K562 (cell line): ENCODE results near the gene SCAANT1. TPM values are rescaled to one million over a fixed set of nuclear protein-coding genes. Genes with fewer than 3 reads are reported as not detected.
A peak's percentile ranks its signal among the peaks of the same experiment; 100 is the strongest.

ENCODE experiments used
- FOXJ2 ChIP-seq: fragments of 200-800 bp; sonication (Bioruptor generic); IDR thresholded peaks from 2 replicates; pipeline ENCODE4 v1.6.1; 2016; ENCODE audit warnings: missing genetic modification characterization, missing compliant biosample characterization
- GATA2 ChIP-seq: sonication (generic); formaldehyde crosslinking; IDR thresholded peaks from 2 replicates; pipeline ENCODE4 v1.4.0; 2020; ENCODE audit warnings: mild to moderate bottlenecking, missing genetic modification reagents
- HDAC1 ChIP-seq, 2 experiments: fragments of 450-650 bp; IDR thresholded peaks; 2 replicates each; pipeline ENCODE4 v1.6.1; 2016 to 2017; ENCODE audit warnings: inconsistent platforms in 1 of 2, mild to moderate bottlenecking in 1 of 2, moderate library complexity in 1 of 2
- HNRNPLL ChIP-seq: fragments of 200-400 bp; formaldehyde crosslinking; IDR thresholded peaks from 2 replicates; pipeline ENCODE4 v1.6.1; 2017; ENCODE audit warnings: low read length, low read depth, mild to moderate bottlenecking; ENCODE audit not compliant: poor library complexity, severe bottlenecking
- JUND ChIP-seq, 2 experiments: IDR thresholded peaks; 2 replicates in 1 of 2; 3 replicates in 1 of 2; pipeline ENCODE4 v1.6.1; 2011; ENCODE audit warnings: borderline replicate concordance in 2 of 2, low read depth in 2 of 2, low read length in 2 of 2, improper control_type of control experiment in 1 of 2, missing biosample characterization in 1 of 2, missing genetic modification characterization in 1 of 2, missing genetic modification reagents in 1 of 2
- L3MBTL2 ChIP-seq: fragments of 450-650 bp; IDR thresholded peaks from 2 replicates; pipeline ENCODE4 v1.6.1; 2016; ENCODE audit warnings: mild to moderate bottlenecking, moderate library complexity
- MBD2 ChIP-seq: sonication (generic); IDR thresholded peaks from 2 replicates; pipeline ENCODE4 v1.6.1; 2016; ENCODE audit warnings: low read depth, borderline replicate concordance
- MYC ChIP-seq, 2 experiments: fragments of 250-450 bp in 1 of 2; sonication (Bioruptor Pico) in 1 of 2; IDR thresholded peaks; 2 replicates each; pipeline versions ENCODE4 v1.5.1 to v1.6.1; 2012 to 2021; ENCODE audit warnings: low read depth in 2 of 2, borderline replicate concordance in 1 of 2, improper control_type of control experiment in 1 of 2, low read length in 1 of 2, mild to moderate bottlenecking in 1 of 2, moderate library complexity in 1 of 2
- NFRKB ChIP-seq: fragments of 450-650 bp; IDR thresholded peaks from 2 replicates; pipeline ENCODE4 v1.6.1; 2016; ENCODE audit warnings: low read depth
- NRF1 ChIP-seq, 2 experiments: fragments of 450-650 bp; IDR thresholded peaks in 1 of 2; conservative IDR thresholded peaks in 1 of 2; 2 replicates each; pipeline ENCODE4 v1.6.1; 2014; ENCODE audit warnings: mild to moderate bottlenecking in 2 of 2
- RAD51 ChIP-seq: fragments of 450-650 bp; IDR thresholded peaks from 2 replicates; pipeline ENCODE4 v1.7.1; 2016; ENCODE audit warnings: low read depth, mild to moderate bottlenecking, borderline replicate concordance
- TRIM28 ChIP-seq: fragments of 450-650 bp; IDR thresholded peaks from 2 replicates; pipeline ENCODE4 v1.6.1; 2017
- ZNF239 ChIP-seq: fragments of 250-450 bp; sonication (Bioruptor Pico); IDR thresholded peaks from 2 replicates; pipeline ENCODE4 v1.4.0; 2020; ENCODE audit warnings: mild to moderate bottlenecking
- ZNF316 ChIP-seq: fragments of 450-650 bp; IDR thresholded peaks from 2 replicates; pipeline ENCODE4 v1.6.1; 2016
- polyA plus RNA-seq, 8 experiments: library from polyadenylated mRNA; depleted of rRNA in 4 of 8; stranded (reverse) in 5 of 8; unstranded in 3 of 8; fragments of >200 nt; fragmentation: Nextera tagmentation in 2 of 8; fragmentation: Illumina TruSeq in 1 of 8; extraction: Ambion mirVana in 2 of 8; extraction: Trizol in 1 of 8; gene quantifications; 2 replicates each; pipeline versions ENCODE4 v1.2.1 to v1.2.3, GENCODE V29; 2011 to 2014; ENCODE audit warnings: inconsistent platforms in 1 of 8, missing spikeins in 1 of 8
- total RNA-seq, 7 experiments: library from RNA; depleted of rRNA in 6 of 7; stranded (reverse); fragments of >200 nt in 6 of 7; fragmentation: Illumina TruSeq in 2 of 7; extraction: Trizol in 2 of 7; gene quantifications; 2 replicates each; pipeline versions ENCODE4 v1.2.1 to v1.2.3, GENCODE V29; 2011 to 2021; ENCODE audit warnings: low replicate concordance in 1 of 7

Gene SCAANT1
- total and polyA plus RNA-seq, 9 of the 15 experiments (the other 6 are each of a cell fraction or from before 2014, with no cell fraction given): not detected

DNA sequence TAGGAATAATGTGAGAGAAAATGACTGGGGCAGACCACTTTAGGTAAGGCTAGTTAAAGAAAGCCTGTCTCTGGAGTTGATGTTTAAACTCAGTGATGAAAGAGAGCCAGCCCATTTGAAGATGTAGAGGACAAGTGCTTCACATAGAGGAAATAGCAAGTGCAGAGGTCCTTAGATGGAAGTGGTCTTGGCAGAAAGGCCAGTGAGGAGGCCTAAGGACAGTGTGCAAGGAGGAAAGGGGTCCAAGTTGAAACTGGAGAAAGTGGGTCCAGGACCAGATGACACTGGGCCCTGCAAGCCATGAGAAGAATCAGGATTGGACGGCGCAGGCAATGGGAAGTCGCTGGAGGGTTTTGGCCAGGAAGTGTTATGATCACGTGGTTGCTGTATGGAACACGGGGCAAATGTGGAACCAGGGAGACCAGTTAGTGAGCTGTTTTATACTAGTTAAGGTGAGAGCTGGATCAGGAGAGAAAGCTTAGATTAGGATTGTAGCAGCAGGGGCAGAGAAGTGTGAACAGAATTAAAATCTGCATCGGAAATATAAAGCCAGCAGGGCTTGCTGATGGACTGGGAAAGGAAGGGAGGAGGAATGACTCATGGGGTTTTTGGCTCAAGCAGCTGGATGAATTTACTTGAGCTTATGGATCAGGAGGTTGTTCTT, 48.0 kb upstream of the SCAANT1 start (continued):
- peak in 1 of 2 experiments; percentile 54; a peak in 1 of 4 replicates for TF ChIP-seq HDAC1 (IDR thresholded peaks at IDR 0.05)
- peak; percentile 26; the same call in 1 of the 2 replicates for TF ChIP-seq MYC (IDR thresholded peaks at IDR 0.05; ENCODE audit: low read depth, low read length)
- TF ChIP-seq MYC (CRISPR knock-in tag; IDR thresholded peaks at IDR 0.05; ENCODE audit: borderline replicate concordance, low read depth): no peak
- peak; percentile 25; the same call in 1 of the 2 replicates for TF ChIP-seq JUND (IDR thresholded peaks at IDR 0.05; ENCODE audit: borderline replicate concordance, low read depth, low read length)
- peak; percentile 24; the same call in 1 of the 3 replicates for TF ChIP-seq JUND (tag; IDR thresholded peaks at IDR 0.05; ENCODE audit: borderline replicate concordance, low read depth, low read length)
- TF ChIP-seq HNRNPLL: no peak
- TF ChIP-seq RAD51: peak; percentile 93
- TF ChIP-seq ZNF316: peak; percentile 70
- no peak for TF ChIP-seq TRIM28
- peak; percentile 53; the same call in 1 of the 2 replicates for TF ChIP-seq L3MBTL2
- TF ChIP-seq ZNF239: no peak
- no peak for TF ChIP-seq GATA2 (CRISPR knock-in tag)
- TF ChIP-seq NRF1 (conservative IDR thresholded peaks at IDR 0.05 in 1 of 2, IDR thresholded peaks at IDR 0.05 in 1 of 2): peak; percentile 35 to 55; a peak in 3 of 4 replicates
- no peak for TF ChIP-seq FOXJ2
- no peak for TF ChIP-seq NFRKB
- no peak for TF ChIP-seq MBD2
